Prostate gland (tissue), 2 donors: ENCODE results near the gene STK39. TPM values are rescaled to one million over a fixed set of nuclear protein-coding genes. Genes with fewer than 3 reads are reported as not detected.

ENCODE experiments used
- DNase-seq: peaks from one replicate; pipeline ENCODE4 v3.0.0-alpha.2; 2019; ENCODE audit warnings: low spot score
- H3K27ac ChIP-seq, 2 donors: fragments of 200-600 bp; sonication (generic); 2 replicates each; pipeline ENCODE4 v1.5.1; 2017 to 2019
- H3K27me3 ChIP-seq: fragments of 200-600 bp; sonication (generic); replicated peaks from 2 replicates; pipeline ENCODE4 v1.5.1; 2019; ENCODE audit not compliant: insufficient read depth
- H3K36me3 ChIP-seq, 2 donors: fragments of 200-600 bp; sonication (generic); 1 replicate in 1 of 2; 2 replicates in 1 of 2; pipeline versions ENCODE4 v1.5.1 to v1.8.1; 2017 to 2019
- H3K4me1 ChIP-seq: fragments of 200-600 bp; sonication (generic); replicated peaks from 2 replicates; pipeline ENCODE4 v1.5.1; 2019
- H3K4me3 ChIP-seq, 2 donors: fragments of 200-600 bp; sonication (generic); 2 replicates each; pipeline ENCODE4 v1.5.1; 2017 to 2019
- H3K9me3 ChIP-seq: fragments of 200-600 bp; sonication (generic); 2 replicates; pipeline ENCODE4 v1.5.1; 2017
- CTCF ChIP-seq, 4 experiments: fragments of 200-600 bp in 2 of 4; fragments of 450-650 bp in 2 of 4; sonication (generic) in 2 of 4; IDR thresholded peaks; 1 replicate in 3 of 4; 2 replicates in 1 of 4; pipeline ENCODE4 v1.5.1; 2016 to 2019; ENCODE audit warnings: antibody characterized with exemption in 4 of 4, mild to moderate bottlenecking in 2 of 4, moderate library complexity in 2 of 4
- POLR2A ChIP-seq: fragments of 450-650 bp; IDR thresholded peaks from one replicate; pipeline ENCODE4 v1.6.1; 2016; ENCODE audit warnings: antibody characterized with exemption, mild to moderate bottlenecking
- POLR2AphosphoS5 ChIP-seq: sonication (generic); formaldehyde crosslinking; IDR thresholded peaks from one replicate; pipeline ENCODE4 v1.6.1; 2017; ENCODE audit warnings: antibody characterized with exemption
- WGBS: methylation state at CpG from one replicate; pipeline ENCODE4 v1.1.5; 2018; 5-methylcytosine and 5-hydroxymethylcytosine counted together
- intact Hi-C: fragments of 100-400 bp; cut with DNase I; formaldehyde crosslinking; loops from one replicate; pipeline ENCODE4 v1.14.2; 2022
- total RNA-seq, 2 donors: library from RNA; depleted of rRNA; stranded (reverse); fragments of >200 nt; gene quantifications; one replicate each; pipeline ENCODE4 v1.1.0, GENCODE V29; 2016

The STK39 gene
- total RNA-seq, 2 donors from 2014 or later, result 32.2 to 54.7 TPM

GRCh38 chr2:168166902-168167510, 80.4 kb downstream of the STK39 start:
- 86% methylated on average over 7 of the region's 7 CpGs for WGBS
- Histone ChIP-seq H3K27ac (no peak overlapping the region), H3K4me3 (no peak overlapping the region), H3K9me3 (no peaks in the 10 kb centered on the region), H3K27me3 (no peaks in the 10 kb centered on the region), H3K4me1 (no peaks in the 10 kb centered on the region), H3K36me3 (no peaks in the 10 kb centered on the region)
- TF ChIP-seq POLR2AphosphoS5 (no peak), CTCF (IDR thresholded peaks at IDR 0.05) (no peak), POLR2A (no peak)
- no peak for DNase-seq
- intact Hi-C loops, result no loop called here

- DNase-seq, result no peak
- Histone ChIP-seq H3K27ac (no peak overlapping the region), H3K27me3 (no peaks in the 10 kb centered on the region), H3K9me3 (no peaks in the 10 kb centered on the region), H3K4me1 (no peaks in the 10 kb centered on the region), H3K36me3 (no peaks in the 10 kb centered on the region), H3K4me3 (no peak overlapping the region)
- 72% methylated on average over 3 of the region's 3 CpGs for WGBS
- TF ChIP-seq CTCF (IDR thresholded peaks at IDR 0.05) (no peak), POLR2A (no peak)
- intact Hi-C loops, result no loop called here
Measured at GRCh38 chr2:168165985-168166901, 81.2 kb downstream of the STK39 start.

- no peaks in the 10 kb centered on the region for H3K4me1 ChIP-seq
- no peaks in the 10 kb centered on the region for H3K36me3 ChIP-seq
- TF ChIP-seq POLR2AphosphoS5 (no peak), POLR2A (no peak), CTCF (IDR thresholded peaks at IDR 0.05) (no peak)
- H3K4me3 ChIP-seq, result no peak overlapping the region
- H3K27me3 ChIP-seq, result no peaks in the 10 kb centered on the region
- H3K27ac ChIP-seq, result no peak overlapping the region
- H3K9me3 ChIP-seq, result no peaks in the 10 kb centered on the region
- WGBS, result 78% methylated on average over 3 of the region's 3 CpGs
- intact Hi-C loops, result no loop called here
- DNase-seq, result no peak
Measured at GRCh38 chr2:168165397-168165796, 82.0 kb downstream of the STK39 start.

- WGBS, result 84% methylated on average over 7 of the region's 7 CpGs
- Histone ChIP-seq H3K27me3 (no peaks in the 10 kb centered on the region), H3K36me3 (no peaks in the 10 kb centered on the region), H3K4me1 (no peaks in the 10 kb centered on the region), H3K9me3 (no peaks in the 10 kb centered on the region), H3K4me3 (no peak overlapping the region), H3K27ac (no peak overlapping the region)
- DNase-seq, result no peak
- intact Hi-C loops, result no loop called here
- TF ChIP-seq POLR2AphosphoS5, result no peak
- no peak for TF ChIP-seq CTCF (IDR thresholded peaks at IDR 0.05)
- no peak for TF ChIP-seq POLR2A
Measured at GRCh38 chr2:168160897-168161296, 86.5 kb downstream of the STK39 start.
